HL-60 (cell line): ENCODE measurements around the gene HADH.

Source experiments
- CTCF ChIP-seq: IDR thresholded peaks from one replicate; pipeline ENCODE4 v1.5.1; 2011; ENCODE audit warnings: low read length, control low read depth, inconsistent platforms; ENCODE audit not compliant: insufficient read depth
- POLR2AphosphoS5 ChIP-seq: IDR thresholded peaks from 2 replicates; pipeline ENCODE4 v1.6.1; 2012; ENCODE audit warnings: low read depth
- REST ChIP-seq: IDR thresholded peaks from 2 replicates; pipeline ENCODE4 v1.6.1; 2012; ENCODE audit warnings: low read depth; ENCODE audit not compliant: insufficient replicate concordance

- no peak for TF ChIP-seq POLR2AphosphoS5
- no peak for TF ChIP-seq CTCF
- TF ChIP-seq REST, result no peak
Measured at GRCh38 chr4:108005807-108006206, 16.1 kb downstream of the HADH start.
